ENCODE data around the gene SCO1. TPM values are rescaled to one million over a fixed set of nuclear protein-coding genes. Genes with fewer than 3 reads are reported as not detected.

The SCO1 gene
- total RNA-seq, 4 donors from 2014 or later, result 19.1 to 53.5 (median 34.6) TPM

DNA sequence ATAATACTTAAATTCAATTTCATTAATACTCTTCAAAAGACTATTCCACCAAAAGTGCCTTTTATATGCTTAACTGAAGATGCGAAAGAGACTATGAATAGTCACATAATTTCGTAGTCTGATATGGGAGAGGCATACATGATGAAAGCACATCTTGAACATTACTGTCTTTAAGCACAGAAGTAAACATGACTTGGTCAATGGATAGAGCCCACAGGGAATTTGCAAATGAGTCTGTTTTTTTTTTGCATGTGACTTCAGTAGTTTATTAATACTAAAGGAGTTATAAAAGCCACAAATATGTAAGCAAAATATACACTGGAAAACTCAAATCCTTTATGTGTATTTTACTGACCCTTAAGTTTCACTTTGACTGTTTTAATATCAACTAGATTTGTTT lies 16.0 kb upstream of the SCO1 start:
- no peak for TF ChIP-seq EP300 (IDR thresholded peaks at IDR 0.05; ENCODE audit: low read depth)
- no peak for TF ChIP-seq POLR2AphosphoS5 (IDR thresholded peaks at IDR 0.05)
- TF ChIP-seq POLR2A (IDR thresholded peaks at IDR 0.05), result no peak
- TF ChIP-seq, protein P1, sequence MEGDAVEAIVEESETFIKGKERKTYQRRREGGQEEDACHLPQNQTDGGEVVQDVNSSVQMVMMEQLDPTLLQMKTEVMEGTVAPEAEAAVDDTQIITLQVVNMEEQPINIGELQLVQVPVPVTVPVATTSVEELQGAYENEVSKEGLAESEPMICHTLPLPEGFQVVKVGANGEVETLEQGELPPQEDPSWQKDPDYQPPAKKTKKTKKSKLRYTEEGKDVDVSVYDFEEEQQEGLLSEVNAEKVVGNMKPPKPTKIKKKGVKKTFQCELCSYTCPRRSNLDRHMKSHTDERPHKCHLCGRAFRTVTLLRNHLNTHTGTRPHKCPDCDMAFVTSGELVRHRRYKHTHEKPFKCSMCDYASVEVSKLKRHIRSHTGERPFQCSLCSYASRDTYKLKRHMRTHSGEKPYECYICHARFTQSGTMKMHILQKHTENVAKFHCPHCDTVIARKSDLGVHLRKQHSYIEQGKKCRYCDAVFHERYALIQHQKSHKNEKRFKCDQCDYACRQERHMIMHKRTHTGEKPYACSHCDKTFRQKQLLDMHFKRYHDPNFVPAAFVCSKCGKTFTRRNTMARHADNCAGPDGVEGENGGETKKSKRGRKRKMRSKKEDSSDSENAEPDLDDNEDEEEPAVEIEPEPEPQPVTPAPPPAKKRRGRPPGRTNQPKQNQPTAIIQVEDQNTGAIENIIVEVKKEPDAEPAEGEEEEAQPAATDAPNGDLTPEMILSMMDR (IDR thresholded peaks at IDR 0.05), result no peak
- Histone ChIP-seq H3K4me1 (no peaks in the 10 kb centered on the region), H3K27ac (no peak overlapping the region), H3K4me3 (no peak overlapping the region), H3K27me3 (no peaks in the 10 kb centered on the region), H3K9me3 (no peaks in the 10 kb centered on the region), H3K36me3 (peaks cover 0 to 30% (median 9%) of the 10 kb centered on the region in 4 donors)
- no peak for DNase-seq
- in situ Hi-C loops (cut with MboI; ENCODE audit: low pct_ligation_motif_present in 1 of 4, low pct_unique_long_range_greater_than_20kb in 1 of 4, low sequenced_read_pairs in 3 of 4), result loop anchor here in 1 of 4 donors (10.0 kb wide), 1 partner anchor 61 kb away; no protein-coding TSS in a partner anchor
- 88 to 89% methylated on average over 2 of the region's 2 CpGs for WGBS, 2 donors (ENCODE audit: low coverage in 1 of 2)
- intact Hi-C loops (cut with DNase I; ENCODE audit: low total_unique reads), result no loop called here

DNA sequence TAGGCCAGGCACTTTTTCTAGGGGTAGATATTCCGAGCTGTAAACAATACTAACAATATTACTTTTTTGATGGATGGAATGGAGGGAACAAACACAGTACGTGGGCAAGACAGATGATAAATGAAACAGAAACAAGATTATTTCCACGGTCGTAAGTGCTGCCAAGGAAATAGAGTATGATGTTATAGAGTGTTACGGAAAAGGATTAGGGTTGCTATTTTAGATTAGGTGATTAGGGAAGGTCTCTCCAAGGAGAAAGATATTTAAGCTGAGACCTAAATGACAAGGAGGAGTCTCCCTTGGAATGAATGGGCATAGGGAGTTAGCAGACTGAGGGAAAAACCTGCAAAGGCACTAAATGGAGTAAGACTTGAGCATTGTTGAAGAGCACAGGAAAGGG lies 8.4 kb upstream of the SCO1 start:
- H3K36me3 ChIP-seq, result peaks cover 0 to 43% (median 9%) of the 10 kb centered on the region in 4 donors
- H3K9me3 ChIP-seq, result no peaks in the 10 kb centered on the region
- no peaks in the 10 kb centered on the region for H3K27me3 ChIP-seq
- 87 to 91% methylated on average over 5 of the region's 5 CpGs for WGBS, 2 donors (ENCODE audit: low coverage in 1 of 2)
- in situ Hi-C loops (cut with MboI; ENCODE audit: low pct_ligation_motif_present in 1 of 4, low pct_unique_long_range_greater_than_20kb in 1 of 4, low sequenced_read_pairs in 3 of 4) (loop anchor here in 1 of 4 donors (5.0 kb wide), 1 partner anchor 612 kb away; no protein-coding TSS in a partner anchor), intact Hi-C loops (cut with DNase I; ENCODE audit: low total_unique reads) (loop anchor here (10.0 kb wide), 1 partner anchor 61 kb away; no protein-coding TSS in a partner anchor)
- no peak overlapping the region for H3K4me3 ChIP-seq
- peaks cover 0 to 4% (median 1%) of the 10 kb centered on the region in 4 donors for H3K4me1 ChIP-seq
- TF ChIP-seq, protein P1 (IDR thresholded peaks at IDR 0.05), result no peak
- TF ChIP-seq POLR2A (IDR thresholded peaks at IDR 0.05) (no peak), EP300 (IDR thresholded peaks at IDR 0.05; ENCODE audit: low read depth) (no peak), POLR2AphosphoS5 (IDR thresholded peaks at IDR 0.05) (no peak)
- H3K27ac ChIP-seq, result no peak overlapping the region
- DNase-seq, result no peak

DNA sequence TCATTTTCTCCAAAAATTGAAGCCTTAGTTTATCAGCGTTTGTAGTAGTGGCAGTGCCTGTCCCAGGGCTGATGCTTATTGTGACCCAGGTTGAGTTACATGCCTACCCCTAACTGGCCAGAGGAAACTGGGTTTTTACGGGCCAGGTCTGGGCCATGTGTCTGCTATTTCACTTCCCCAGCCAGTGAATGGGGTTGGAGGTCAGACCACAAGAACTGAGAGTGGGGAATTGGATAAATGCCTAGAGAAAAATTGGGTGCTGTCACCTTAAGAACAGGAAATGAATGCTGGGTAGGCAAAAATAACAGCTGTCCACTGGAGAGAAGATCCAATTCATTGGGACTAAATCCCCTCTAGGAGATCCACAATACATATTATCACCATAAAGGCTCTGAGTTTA lies 5.2 kb upstream of the SCO1 start:
- Histone ChIP-seq H3K27me3 (no peaks in the 10 kb centered on the region), H3K4me3 (no peak overlapping the region), H3K4me1 (peaks cover 5 to 15% (median 14%) of the 10 kb centered on the region in 4 donors), H3K36me3 (peaks cover 0 to 31% (median 9%) of the 10 kb centered on the region in 4 donors), H3K27ac (no peak overlapping the region), H3K9me3 (no peaks in the 10 kb centered on the region)
- in situ Hi-C loops (cut with MboI; ENCODE audit: low pct_ligation_motif_present in 1 of 4, low pct_unique_long_range_greater_than_20kb in 1 of 4, low sequenced_read_pairs in 3 of 4), result no loop called here
- intact Hi-C loops (cut with DNase I; ENCODE audit: low total_unique reads), result loop anchor here (10.0 kb wide), 1 partner anchor 58 kb away; no protein-coding TSS in a partner anchor
- WGBS, 2 donors (ENCODE audit: low coverage in 1 of 2), result 65 to 83% methylated on average over 1 to 2 of the region's 2 CpGs
- no peak for TF ChIP-seq POLR2AphosphoS5 (IDR thresholded peaks at IDR 0.05)
- no peak for TF ChIP-seq POLR2A (IDR thresholded peaks at IDR 0.05)
- TF ChIP-seq, protein P1 (IDR thresholded peaks at IDR 0.05), result no peak
- no peak for TF ChIP-seq EP300 (IDR thresholded peaks at IDR 0.05; ENCODE audit: low read depth)
- DNase-seq, result no peak

DNA sequence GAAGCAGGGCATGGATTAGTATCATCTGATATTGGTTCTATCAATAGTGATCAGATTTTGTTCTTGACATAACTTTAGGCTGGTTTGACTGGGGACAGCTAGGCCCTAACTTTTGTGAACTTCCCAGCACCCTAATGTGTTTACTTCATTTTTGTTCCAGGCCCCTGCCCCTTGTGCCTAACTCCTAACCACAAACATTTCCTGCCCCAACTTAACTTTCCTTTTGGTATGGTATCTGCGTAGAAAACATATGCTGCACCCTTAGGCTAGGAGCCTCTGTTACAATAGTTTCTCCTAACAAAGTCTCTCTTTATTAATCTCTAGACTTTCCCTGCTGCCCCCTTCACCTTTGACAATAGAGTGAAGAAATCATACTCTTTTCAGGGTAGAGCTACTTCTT lies 2.5 kb upstream of the SCO1 start:
- Histone ChIP-seq H3K9me3 (no peaks in the 10 kb centered on the region), H3K27ac (no peak overlapping the region), H3K27me3 (no peaks in the 10 kb centered on the region), H3K4me3 (no peak overlapping the region), H3K36me3 (peaks cover 0 to 10% (median 0%) of the 10 kb centered on the region in 4 donors), H3K4me1 (peaks cover 5 to 33% (median 26%) of the 10 kb centered on the region in 4 donors)
- in situ Hi-C loops (cut with MboI; ENCODE audit: low pct_ligation_motif_present in 1 of 4, low pct_unique_long_range_greater_than_20kb in 1 of 4, low sequenced_read_pairs in 3 of 4), result no loop called here
- DNase-seq, result no peak
- no peak for TF ChIP-seq EP300 (IDR thresholded peaks at IDR 0.05; ENCODE audit: low read depth)
- peak; percentile 17 for TF ChIP-seq POLR2A (IDR thresholded peaks at IDR 0.05)
- TF ChIP-seq POLR2AphosphoS5 (IDR thresholded peaks at IDR 0.05), result no peak
- TF ChIP-seq, protein P1 (IDR thresholded peaks at IDR 0.05), result no peak
- 76 to 78% methylated on average over 1 of the region's 1 CpG for WGBS, 2 donors (ENCODE audit: low coverage in 1 of 2)
- intact Hi-C loops (cut with DNase I; ENCODE audit: low total_unique reads), result loop anchor here (10.0 kb wide), 1 partner anchor 55 kb away; no protein-coding TSS in a partner anchor

Data from transverse colon (tissue), 4 donors.